GM18511 (cell line): ENCODE results near the gene CNNM2.
A peak's percentile ranks its signal among the peaks of the same experiment; 100 is the strongest.
"Not testable (repeated sequence)": the region's sequence is repeated elsewhere in the genome, so short reads cannot be mapped to it uniquely, and the experiment has no call there.

Experiments
- ATAC-seq: cut with Tn5 transposase; IDR thresholded peaks from one replicate; pipeline ENCODE4 v1.9.1; 2021; ENCODE audit warnings: mild to moderate bottlenecking, moderate library complexity; ENCODE audit not compliant: unreplicated experiment

The CNNM2 gene

GRCh38 chr10:103021900-103022293, 103.8 kb downstream of the CNNM2 start:
- ATAC-seq: no peak

GRCh38 chr10:103025696-103026095, 107.6 kb downstream of the CNNM2 start:
- no peak for ATAC-seq

DNA sequence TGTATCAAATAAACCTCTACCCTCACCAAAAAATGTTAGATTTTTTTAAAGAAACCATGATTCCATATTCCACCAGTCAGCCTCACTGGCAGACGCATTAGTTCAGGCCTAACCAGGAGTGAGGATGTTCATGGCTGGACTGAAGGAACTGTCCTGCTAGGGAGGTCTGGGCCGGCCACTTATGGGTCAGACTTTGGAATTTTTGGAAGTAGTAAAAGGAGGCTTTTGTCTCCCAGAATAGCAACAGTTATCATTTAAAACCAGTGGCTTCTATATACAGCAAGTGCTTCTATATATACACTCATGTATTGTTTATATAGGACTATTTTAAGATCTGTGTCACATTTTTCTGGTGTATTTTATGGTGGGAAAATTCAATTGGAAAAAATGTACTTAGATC, 120.5 kb downstream of the CNNM2 start:
- no peak for ATAC-seq

DNA sequence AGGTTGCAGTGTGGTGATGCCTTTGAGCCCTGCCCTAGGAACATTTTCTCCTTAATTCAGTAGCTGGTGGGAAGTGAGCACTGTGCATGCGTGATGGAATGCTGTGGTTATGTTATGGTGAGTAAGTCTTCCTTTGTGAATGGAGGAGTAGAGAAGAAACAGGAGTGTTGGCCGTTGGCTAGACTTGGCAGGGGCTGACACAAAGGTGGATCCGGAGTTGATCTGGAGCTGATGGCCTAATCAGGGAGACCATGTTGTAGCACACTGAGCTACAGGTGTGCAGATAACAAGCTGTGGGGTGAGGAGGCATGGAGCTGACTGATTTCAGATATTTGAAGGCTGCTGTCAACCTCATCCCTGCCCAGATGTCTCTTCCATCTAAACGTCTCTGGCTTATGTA, 122.3 kb downstream of the CNNM2 start:
- ATAC-seq: no peak

DNA sequence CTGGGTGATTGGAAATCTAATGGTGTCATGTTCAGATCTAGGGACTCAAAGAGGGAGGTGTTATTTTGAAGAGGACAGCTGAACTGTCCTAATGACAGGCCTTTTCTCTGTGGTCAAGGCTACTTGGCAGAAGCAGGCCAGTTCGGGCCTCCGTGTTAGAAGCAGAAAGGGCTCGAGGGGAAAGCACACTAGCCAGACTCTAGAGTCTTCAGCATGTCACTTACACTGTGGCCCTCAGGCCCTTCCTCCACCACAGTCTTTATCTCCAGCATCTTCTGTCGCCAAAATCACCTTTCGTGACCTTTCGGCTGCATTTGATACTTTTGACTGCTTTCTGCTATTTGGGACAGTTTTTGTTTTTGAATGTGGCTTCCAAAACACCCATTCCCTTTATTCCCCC, 123.3 kb downstream of the CNNM2 start:
- no peak for ATAC-seq

DNA sequence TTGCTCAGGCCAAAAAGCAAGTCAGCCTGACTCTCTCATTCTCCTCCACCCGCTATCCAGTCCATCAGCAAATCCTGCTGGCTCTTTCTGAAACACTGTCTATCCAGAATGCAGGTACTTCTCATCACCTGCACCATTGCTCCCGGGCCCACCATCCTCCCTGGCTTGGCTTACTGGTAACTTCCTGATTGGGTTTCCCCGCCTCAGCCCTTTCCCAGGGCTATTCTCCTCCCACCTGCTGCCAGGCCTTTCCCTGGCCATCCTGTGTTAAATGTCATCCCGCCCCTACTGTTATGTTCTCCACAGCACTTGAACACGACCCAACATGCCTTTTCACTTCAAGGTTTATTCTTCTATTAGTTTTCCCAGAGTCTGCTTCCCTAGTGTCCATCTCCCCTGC, 124.0 kb downstream of the CNNM2 start:
- no peak for ATAC-seq

GRCh38 chr10:103042908-103043307, 124.8 kb downstream of the CNNM2 start:
- ATAC-seq: no peak

DNA sequence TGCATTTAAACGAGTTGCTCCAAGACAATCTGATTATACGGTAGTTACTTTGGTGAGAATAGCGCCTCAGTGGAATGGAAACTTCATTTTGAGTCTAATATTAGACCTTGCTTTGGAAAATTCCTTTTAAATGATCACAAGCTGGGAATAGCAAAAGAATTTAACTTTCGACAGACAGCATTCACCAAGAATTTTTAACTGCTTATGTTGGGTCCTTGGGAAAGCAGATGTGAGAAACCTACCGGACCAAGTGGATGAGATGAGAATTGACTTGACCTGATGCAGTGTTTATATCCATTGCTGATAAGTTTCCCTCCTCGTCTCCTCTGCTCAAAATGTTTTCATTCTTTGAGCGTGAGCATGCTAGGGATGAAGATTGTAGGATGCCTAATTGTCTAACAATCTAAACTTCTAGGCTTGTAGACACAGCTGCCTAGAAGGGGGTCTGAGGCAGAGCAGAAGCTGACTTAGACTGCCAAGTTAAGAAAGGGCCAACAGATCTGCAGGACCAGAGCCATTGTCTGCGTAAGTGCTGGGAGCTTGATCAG, 126.9 kb downstream of the CNNM2 start:
- ATAC-seq: no peak

DNA sequence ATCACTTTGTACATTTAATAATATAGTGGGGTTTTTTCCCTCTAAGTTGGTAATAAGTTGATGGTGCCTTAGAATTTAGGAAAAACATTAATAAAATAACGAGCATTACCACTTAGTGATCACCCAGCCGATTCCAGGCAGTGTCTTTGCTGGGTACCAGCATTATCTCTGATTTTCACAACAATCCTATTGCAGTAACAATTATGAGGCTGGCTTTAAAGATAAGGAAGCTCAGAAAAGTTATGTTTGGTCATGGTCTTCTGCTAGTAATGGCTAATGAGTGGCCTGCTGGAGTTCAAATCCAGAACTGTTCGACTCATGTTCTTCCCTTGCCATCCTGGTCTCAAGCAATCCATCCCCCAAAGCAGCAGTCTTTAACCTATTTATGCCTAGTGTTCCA, 127.9 kb downstream of the CNNM2 start:
- no peak for ATAC-seq

- no peak for ATAC-seq
Observed at GRCh38 chr10:103047381-103047780, 129.3 kb downstream of the CNNM2 start.

GRCh38 chr10:103049237-103049636, 131.1 kb downstream of the CNNM2 start:
- ATAC-seq: no peak

DNA sequence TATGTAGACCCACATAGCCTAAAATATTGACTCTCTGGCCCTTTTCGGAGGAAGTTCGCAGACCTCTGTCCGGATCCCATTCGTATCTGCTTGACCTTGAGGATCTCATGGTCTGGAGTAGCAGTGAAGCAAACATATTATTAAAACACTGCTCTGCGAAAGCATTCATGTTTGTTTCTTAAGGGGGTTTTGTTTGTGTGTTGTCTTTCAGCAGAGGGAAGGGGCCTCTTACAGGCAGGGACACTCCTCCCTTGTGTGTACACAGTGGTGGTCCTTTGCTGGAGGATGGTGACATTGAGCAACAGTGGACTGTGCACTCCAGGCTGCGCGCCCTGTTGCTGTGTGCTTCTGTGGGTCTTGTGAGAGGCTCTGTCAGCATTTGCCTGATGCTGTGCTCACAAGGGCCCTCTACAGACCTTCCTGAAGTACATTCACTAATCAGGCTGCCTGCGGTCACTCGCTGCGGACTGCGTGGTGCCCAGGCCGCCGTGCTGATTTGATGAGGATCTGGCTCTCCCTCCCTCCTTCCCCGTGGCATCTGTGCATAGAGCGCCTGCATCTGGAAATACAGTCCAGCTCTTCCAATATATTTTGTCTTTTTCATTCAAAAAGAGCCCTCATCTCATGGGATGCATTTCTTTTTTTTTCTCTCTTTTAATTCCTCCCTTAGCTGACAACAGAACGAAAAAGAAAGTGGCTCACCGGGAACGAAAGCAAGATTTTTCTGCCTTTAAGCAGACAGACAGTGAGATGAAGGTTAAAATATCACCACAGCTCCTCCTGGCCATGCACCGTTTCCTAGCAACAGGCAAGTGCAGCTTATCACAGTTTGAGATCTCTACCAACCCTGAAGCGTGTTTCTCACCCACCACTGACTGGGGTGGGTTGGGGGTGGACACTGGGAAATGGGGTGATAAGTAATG, 135.8 kb downstream of the CNNM2 start:
- ATAC-seq: peak; percentile 85

- no peak for ATAC-seq
Observed at GRCh38 chr10:103054621-103055020, 136.5 kb downstream of the CNNM2 start.

DNA sequence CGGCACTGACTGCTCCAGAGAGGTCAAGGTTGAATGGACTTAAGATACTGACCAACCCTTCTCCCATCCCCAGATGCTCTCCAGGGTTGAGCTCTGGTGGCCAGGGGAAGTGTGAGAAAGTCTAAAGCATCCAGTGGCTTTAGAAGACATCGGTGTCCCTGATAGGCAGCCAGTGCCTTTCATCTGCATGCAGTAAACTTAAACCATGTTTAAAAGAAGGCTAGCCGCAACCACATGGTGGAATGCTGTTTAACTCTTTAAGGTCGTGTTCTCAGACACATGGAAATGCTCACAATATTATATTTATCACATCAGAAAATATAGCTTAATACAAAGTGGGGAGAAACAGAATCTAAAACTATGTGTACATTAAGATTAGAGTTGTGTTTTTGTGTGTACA, 137.0 kb downstream of the CNNM2 start:
- no peak for ATAC-seq

- no peak for ATAC-seq
Observed at GRCh38 chr10:103058034-103058433, 139.9 kb downstream of the CNNM2 start.

GRCh38 chr10:103060575-103060974, 142.5 kb downstream of the CNNM2 start:
- ATAC-seq: no peak

DNA sequence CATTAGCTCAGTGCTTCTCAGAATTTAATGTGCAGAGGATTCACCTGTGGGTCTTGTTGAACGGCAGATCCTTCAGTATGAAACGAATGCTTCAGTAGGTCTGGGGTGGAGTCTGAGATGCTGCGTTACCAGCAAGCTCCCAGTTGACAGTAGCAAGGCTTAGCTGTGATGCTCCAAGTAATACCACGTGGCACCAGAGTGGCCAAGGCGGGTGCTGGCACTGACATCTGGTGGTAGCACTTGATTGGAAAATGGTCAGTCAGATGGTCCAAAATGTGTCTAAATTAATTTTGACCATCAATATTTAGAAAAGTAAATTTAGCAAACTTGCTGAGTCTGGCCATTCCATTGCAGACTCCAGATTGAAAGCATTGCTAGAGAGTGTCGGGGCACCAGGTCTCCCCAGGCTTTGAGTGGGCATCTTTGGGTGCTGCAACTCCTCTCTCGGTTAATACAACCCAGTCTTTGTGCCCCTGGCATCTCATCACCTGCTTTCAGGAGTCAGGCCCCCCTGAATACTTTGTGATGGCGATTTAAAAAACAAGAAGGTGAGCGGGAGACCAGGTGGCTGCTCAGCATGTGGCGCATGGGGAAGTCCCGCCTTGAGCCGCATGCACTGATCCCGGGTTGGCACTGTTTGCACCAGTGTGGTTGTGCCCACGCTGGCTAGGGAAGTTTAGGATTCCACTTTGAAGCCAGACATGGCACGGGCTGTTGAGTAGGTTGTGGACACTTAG, 144.9 kb downstream of the CNNM2 start:
- no peak for ATAC-seq

GRCh38 chr10:103064956-103065355, 146.9 kb downstream of the CNNM2 start:
- ATAC-seq: no peak

GRCh38 chr10:103066141-103067098, 148.3 kb downstream of the CNNM2 start:
- no peak for ATAC-seq

DNA sequence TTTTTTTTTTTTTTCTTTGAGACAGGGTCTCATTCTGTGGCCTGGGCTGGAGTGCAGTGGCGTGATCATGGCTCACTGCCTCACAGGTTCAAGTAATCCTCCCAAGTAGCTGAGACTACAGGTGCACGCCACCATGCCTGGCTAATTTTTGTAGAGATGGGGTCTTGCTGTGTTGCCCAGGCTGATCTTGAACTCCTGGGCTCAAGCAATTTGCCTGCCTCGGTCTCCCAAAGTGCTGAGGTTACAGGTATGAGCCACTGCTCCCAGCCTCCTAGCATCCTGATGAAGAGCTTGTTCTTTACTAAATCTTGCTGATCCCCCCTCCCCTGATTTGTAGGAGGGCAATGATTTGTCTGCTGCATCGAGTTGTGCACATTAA, 149.0 kb downstream of the CNNM2 start:
- ATAC-seq: not testable (repeated sequence)

GRCh38 chr10:103067484-103067883, 149.4 kb downstream of the CNNM2 start:
- ATAC-seq: peak; percentile 45
